ENCODE results near the gene HERC2.
A peak's percentile ranks its signal among the peaks of the same experiment; 100 is the strongest.

HERC2 gene

DNA sequence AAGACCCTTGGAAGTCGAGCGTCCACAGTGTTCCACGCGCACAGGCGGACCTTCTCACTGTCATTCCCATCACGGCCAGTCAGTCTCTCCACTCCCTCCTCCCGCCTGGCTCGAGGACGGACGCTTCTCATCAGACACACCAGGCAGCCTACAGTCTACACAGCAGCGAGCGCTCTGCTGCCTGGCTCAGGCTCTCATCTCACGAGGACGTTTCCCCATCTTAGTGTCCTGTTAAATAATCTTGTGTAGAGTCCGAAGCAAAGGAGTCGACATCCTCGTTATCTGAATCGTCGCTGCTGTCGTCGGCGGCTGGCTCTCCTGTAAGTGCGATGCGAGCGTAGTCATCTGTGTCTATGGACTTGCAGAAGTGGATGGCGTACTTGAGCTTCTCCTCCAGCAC lies 210.4 kb downstream of the HERC2 start:
- no peak for DNase-seq (ENCODE audit: low spot score)

DNA sequence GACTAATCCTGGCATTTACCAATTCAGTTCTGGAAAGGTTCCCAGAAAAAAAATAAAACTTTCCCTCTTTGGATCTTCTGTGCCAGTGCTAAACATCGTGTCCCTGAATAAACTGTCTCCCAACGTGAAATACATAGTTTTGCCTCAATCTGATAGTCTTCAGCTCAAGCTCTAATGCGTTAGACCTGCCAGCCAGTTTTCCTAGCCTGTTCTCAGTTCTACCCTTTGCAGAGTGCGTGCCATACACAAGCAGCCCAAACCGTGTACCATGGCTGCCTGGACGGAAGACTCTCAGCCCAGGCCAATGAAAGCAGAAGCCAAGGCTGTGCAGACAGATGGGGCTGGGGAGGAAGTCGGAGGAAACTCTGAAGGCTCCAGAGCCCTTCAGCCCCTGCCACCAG lies 211.5 kb downstream of the HERC2 start:
- DNase-seq (ENCODE audit: low spot score): no peak

DNA sequence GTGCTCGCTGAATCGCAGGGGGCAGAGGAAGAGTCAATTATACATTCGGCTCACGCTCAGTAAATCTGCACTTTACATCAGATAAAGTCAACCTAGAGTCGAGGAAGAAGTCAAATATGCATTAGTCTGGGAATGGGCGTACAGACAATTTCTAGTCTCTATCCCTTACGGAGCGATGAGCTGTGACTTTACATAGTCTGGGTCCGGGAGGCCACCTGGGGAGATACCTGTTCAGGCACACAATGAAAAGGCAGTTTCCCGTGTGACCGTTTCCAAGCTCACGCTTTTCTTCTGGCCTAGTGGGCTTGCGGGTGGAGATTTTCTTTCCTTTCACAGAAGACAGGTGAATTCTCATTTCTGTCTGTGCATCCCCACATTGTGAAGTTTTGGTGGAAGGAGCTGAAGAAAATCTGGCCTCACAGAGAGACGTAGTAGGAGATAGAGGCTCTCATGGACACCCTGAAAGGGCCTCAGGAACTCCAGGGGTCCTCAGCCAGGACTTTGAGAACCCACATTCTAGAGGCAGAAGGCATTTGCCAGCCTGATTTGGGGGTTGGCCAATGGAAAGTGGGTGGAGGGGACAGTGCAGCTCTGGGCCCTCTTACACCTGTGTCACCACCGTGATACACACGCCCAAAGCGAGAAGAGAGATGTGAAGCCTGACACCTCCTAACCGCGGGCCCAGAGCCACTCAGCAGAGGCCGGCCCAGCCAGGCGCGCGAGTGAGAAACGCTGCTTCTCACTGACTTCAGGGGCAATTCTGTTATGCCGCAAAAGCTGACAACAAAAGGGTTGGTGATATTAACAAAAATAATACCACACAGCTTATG lies 212.1 kb downstream of the HERC2 start:
- no peak for DNase-seq (ENCODE audit: low spot score)

- no peak for DNase-seq (ENCODE audit: low spot score)
These were observed 214.1 kb downstream of the HERC2 start for GRCh38 chr15:28107904-28108275.

- peak; percentile 45 for DNase-seq (ENCODE audit: low spot score)
These were observed 214.7 kb downstream of the HERC2 start for GRCh38 chr15:28107111-28107903.

DNA sequence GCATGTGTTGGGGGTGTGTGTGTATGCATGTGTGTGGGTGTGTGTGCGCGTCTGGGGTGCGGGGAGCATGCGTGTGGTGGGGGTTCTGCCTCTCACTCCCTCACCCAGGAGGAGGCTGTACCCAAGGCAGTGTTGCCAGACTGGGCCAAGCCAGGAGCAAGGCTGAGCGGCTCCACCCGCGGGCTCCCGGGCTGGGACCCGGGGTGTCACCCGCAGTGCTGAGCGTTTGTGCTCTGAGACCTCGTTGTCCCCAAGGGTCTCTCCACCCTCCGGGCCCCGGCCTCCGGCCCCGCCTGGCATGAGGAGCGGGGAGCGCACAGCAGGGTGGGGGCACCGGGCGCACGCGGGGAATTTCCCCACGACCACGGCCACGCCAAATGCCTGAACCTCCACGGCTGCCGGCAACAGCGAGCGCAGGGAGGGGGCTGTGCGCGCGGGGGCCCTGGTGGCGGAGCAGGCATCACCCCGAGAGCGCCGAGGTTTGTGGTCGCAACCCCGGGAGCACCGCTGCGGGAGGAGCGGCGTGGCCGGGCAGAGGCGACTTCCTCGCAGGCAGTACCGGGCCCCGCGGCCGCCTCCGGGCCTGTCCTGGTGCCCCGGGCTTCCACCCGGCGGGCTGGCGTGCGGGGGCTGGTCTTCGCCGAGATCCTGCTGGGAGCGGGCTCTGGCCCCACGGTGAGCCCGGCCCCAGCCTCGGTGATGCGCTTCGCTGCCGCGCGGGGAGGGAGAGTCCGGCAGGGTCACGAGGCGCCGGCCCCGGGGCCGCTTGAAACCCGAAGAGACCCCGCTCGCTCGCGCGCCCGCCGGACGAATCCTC lies 215.5 kb downstream of the HERC2 start:
- DNase-seq (ENCODE audit: low spot score): peak; percentile 47

DNA sequence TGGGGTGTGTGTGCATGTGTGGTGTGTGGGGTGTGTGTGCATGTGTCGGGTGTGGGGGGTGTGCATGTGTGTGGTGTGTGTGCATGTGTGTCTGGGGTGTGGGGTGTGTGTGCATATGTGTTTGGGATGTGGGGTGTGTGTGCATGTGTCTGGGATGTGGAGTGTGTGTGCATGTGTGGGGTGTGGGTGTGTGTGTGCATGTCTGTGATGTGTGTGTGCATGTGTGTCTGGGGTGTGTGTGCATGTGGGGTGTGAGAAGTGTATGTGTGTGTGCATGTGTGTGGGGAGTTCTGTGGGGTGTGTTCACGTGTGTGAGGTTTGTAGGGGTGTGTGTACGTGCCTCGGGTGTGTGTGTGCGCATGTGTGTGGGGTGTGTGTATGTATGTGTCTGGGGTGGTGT lies 216.2 kb downstream of the HERC2 start:
- no peak for DNase-seq (ENCODE audit: low spot score)

- no peak for DNase-seq (ENCODE audit: low spot score)
These were observed 216.7 kb downstream of the HERC2 start for GRCh38 chr15:28105224-28105791.

DNA sequence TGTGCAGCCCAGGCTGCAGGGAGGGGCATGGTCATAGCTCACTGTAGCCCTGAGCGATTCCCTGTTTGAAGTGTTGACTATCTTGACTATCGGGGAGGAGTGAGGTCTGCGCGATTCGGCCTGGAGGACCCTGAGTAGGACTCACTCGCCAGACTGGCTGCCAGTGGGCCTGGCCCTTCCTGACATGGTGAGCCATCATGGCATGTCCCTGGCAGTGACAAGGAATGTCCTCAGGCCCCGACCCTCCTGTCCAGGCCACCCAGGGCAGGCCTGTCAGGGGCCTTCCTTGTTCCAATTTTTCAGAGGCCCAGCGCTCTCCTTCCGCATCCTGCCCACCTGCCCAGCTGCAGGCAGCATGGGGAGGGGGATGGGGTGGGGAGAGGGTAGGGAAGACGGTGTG lies 217.7 kb downstream of the HERC2 start:
- no peak for DNase-seq (ENCODE audit: low spot score)

DNA sequence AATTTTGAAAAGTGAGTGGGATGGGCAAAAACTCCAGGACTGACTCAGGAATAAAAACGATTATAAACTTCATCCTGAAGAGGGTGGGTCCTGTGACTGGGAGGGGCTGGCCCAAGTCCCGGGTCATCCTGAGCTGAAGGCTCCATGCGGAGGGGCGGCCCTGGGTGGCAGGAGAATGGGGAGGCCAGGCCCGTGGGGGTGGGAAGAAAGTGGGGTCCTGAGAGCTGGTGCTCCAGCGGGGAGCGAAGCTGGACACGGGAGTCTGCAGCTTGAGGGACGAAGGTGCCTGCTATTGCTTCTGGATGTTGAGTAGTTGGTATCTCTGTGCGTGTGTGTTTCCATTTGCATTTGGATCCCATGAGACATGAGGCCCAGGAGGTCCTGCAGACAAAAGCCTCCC lies 218.1 kb downstream of the HERC2 start:
- no peak for DNase-seq (ENCODE audit: low spot score)

DNA sequence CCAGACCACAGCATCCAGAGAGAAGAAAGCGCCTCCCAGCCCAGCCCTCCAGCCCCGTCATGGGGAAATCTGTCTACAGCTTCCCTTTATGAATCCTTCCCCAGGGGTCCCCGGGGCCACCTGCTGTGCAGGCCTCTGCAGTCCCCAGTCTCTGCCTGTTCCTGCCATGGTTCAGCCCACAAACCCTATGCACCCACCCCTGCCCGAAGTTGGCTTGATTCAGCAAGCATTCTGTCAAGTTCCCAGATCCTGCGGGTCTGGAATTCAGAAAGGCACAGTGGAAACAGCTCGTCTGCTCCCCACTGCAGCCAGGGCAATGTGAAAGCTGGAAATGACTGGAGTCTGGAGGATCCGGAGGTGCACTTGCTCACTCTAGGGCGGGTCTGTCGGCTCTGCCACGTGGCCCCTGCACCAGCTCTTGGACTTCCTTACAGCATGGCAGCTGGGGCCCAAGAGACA lies 220.0 kb downstream of the HERC2 start:
- DNase-seq (ENCODE audit: low spot score): no peak

- DNase-seq (ENCODE audit: low spot score): no peak
These were observed 220.8 kb downstream of the HERC2 start for GRCh38 chr15:28101201-28101600.

DNA sequence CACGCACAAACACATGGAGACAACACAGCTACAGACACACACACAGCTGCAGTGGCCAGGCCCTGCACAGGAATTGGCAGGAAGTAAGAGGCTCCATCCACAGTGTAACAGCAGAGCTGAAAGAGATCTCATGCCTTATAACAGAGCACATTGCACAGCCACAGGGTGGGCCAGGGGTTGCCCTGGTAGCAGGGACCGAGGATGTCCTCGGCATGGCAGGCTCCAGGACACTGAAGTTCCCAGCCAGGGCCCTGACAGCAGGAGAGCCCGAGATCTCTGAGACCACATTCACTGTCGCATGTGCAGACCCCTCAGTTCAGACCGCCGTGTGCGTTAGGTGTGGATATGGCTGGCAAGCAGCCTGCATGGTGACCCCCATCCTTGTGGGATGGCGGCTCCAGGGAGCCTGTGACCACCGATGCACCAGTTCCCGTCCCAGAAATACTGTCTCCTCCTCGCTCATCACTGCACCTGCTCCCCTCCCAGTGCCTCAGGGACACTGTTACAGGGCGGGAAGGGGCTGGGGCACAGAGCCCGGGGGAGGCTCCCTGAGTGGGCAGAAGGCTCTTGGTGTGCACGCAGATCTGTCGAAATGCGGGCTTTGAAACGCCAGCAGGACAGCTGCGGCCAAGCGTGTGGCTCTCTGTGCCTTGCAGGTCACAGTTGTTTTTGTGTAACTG lies 221.3 kb downstream of the HERC2 start:
- DNase-seq (ENCODE audit: low spot score): no peak

DNA sequence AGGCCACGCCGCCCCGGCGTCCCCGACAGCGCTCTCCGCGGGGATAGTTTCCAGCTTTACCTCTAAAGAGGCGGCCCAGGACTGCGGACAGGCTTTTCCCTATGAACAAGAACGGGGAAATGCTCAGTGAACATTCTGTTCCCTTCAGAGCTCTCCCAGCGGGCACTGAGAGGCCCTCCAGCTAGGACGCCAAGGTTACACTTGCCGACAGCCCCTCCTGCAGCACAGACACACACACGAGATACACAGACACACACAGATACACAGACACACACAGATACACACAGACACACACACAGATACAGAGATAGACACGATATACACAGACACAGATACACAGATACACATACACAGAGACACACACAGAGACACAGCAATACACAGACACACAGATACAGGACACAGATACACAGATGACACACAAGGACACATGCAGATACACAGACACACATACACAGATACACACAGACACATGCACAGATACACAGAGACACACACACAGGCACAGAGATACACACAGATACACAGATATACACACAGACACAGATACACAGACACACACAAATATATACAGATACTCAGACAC lies 222.3 kb downstream of the HERC2 start:
- no peak for DNase-seq (ENCODE audit: low spot score)

GRCh38 chr15:28098766-28099554 lies 223.0 kb downstream of the HERC2 start, which contains the start of gene OCA2:
Gene OCA2 (minus strand): TSS chr15:28099315. CDS start chr15:28081874, 17,441 bp downstream.
- peak; percentile 47 for DNase-seq (ENCODE audit: low spot score)

GRCh38 chr15:28098360-28098765 lies 223.6 kb downstream of the HERC2 start:
- DNase-seq (ENCODE audit: low spot score): no peak

DNA sequence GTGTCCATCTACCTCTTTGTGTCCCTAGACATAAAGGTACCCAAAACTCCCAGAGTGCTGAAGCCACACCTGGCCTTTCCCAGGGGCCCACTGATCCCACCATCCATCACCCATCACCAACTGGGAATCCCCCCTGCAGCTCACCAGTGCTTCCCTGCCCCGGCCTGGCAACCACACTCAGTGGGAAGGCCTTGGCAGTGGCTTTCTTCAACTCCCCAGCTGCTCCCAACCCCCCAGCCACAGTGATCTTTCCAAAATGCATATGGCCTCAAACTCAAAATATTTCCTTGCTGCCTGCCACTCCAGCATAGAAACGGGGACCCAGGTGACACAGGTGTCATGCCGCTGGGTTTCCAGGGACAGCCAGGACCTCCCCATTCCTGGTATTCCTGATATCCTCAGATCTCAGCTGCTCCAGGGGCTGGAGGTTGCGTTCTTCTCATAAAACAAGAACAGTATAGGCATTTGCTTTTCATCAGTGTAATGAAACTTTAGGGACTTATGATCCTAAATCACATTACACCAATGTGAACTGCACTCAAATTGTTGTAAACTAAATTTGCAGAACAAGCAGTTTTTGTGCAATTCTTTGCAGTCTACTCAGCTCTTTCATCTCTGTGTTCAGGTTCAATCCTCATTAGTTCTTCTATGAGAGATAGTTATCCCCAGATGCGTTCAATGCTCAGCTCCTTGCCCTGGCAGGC lies 224.2 kb downstream of the HERC2 start:
- no peak for DNase-seq (ENCODE audit: low spot score)

DNA sequence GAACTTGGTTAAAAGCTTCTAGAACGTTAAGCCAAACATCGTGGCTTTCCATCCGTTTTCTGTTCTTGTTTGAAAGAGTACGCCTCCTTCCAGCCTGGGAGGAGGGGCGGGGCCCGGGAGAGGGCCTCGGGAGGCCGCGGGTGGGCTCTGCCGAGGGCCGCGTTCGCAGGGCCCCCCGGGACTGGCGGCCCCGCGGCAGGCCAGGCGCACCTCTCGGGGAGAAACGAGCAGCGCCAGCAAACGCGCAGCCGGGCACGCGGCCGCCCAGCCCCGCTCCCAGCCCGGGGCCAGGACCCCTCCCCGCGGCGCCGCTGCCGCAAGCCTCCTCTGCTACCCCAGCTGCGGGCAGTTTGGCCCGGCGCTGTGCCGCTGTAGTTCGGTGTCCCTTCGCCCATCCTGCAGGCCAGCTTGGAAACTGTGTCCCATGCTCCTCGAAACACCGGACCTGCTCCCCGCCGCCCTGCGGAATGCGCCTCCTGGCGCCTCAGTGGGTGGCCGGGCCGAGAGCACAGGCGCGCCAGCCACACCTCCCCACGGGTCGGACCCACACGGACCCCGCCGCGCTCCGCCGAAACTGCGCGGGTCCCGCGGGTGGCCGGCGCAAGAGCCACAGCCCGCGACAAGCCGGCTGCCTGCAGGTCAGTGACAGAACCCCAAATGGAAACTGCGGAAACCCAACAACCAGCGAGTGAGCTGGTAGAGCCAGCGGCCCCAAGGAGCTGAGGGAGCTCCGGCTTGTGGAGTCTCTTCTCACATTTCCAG lies 225.1 kb downstream of the HERC2 start:
- DNase-seq (ENCODE audit: low spot score): no peak

DNA sequence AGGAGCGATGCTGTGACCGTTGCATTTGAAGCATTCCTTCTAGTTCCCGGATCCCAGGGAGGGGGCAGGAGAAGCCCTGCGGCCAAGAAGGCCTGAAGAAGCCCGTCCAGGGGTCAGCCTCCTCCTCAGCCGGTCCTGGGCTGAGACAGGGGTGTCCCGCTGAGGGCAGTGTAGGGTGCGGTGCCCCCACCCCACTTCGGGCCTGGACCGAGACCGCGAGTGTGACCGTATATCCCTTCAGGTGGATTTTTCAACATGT lies 225.6 kb downstream of the HERC2 start:
- no peak for DNase-seq (ENCODE audit: low spot score)

All from hepatic stellate cell (primary cell).